K562 (cell line): ENCODE data around the gene P2RX3. TPM values are rescaled to one million over a fixed set of nuclear protein-coding genes. Genes with fewer than 3 reads are reported as not detected.

ENCODE experiments used
- ATAC-seq: fragments of 200-7000 bp; cut with Tn5 transposase; 3 replicates; pipeline ENCODE4 v1.9.1; 2020; ENCODE audit warnings: moderate library complexity
- BruUV-seq: library from RNA; stranded (reverse); fragments of 400-500 nt; replicated peaks from 2 replicates; lab custom pipeline; 2021; lab: Mats Ljungman, UMichigan
- CTCF ChIA-PET: fragments of 300-600 bp; formaldehyde crosslinking; extraction: SDS; loops from one replicate; lab custom pipeline; 2021; ENCODE audit warnings: low intra/inter-chr PET ratio; lab: Yijun Ruan, JAX
- POLR2A ChIA-PET: fragments of 300-600, 350-650 bp; sonication (Branson Sonifier 250); formaldehyde crosslinking; extraction: SDS; loops from one replicate; lab custom pipeline; 2021; ENCODE audit warnings: antibody characterized with exemption, inconsistent platforms; lab: Yijun Ruan, JAX
- DNase-seq, 4 experiments: peaks; one replicate each; pipeline versions ENCODE4 v3.0.0 to v3.0.0-alpha.2; 2011 to 2018; ENCODE audit warnings: low spot score in 3 of 4, mixed read lengths in 3 of 4; ENCODE audit errors: extremely low read depth in 1 of 4
- FAIRE-seq: peaks from 2 replicates; lab custom pipeline; 2011; peaks lifted over from hg19 to GRCh38; lab: Jason Lieb, UNC
- H2AFZ ChIP-seq: 2 replicates; pipeline ENCODE4 v1.6.0; 2011; ENCODE audit warnings: low read depth, low read length, control low read depth, inconsistent platforms
- H3K27ac ChIP-seq: fragments of 200-600 bp; 3 replicates; pipeline ENCODE4 v1.8.0; 2011; ENCODE audit warnings: low read depth, mild to moderate bottlenecking, control low read depth, inconsistent platforms, low read length, moderate library complexity, mixed read lengths; ENCODE audit errors: extremely low read depth
- H3K27me3 ChIP-seq, 2 experiments: fragments of 300-600 bp in 1 of 2; 2 replicates in 1 of 2; 3 replicates in 1 of 2; pipeline versions ENCODE4 v1.6.0 to v1.8.0; 2011; ENCODE audit warnings: inconsistent platforms in 2 of 2, low read length in 2 of 2, mild to moderate bottlenecking in 1 of 2, mixed read lengths in 1 of 2, moderate library complexity in 1 of 2; ENCODE audit not compliant: control insufficient read depth in 2 of 2, insufficient read depth in 2 of 2
- H3K36me3 ChIP-seq: fragments of 300-600 bp; 3 replicates; pipeline ENCODE4 v1.8.0; 2011; ENCODE audit warnings: mild to moderate bottlenecking, low read length, inconsistent platforms; ENCODE audit not compliant: control insufficient read depth, insufficient read depth
- H3K4me1 ChIP-seq, 2 experiments: fragments of 200-600 bp in 1 of 2; replicated peaks in 1 of 2; 2 replicates in 1 of 2; 3 replicates in 1 of 2; pipeline versions ENCODE4 v1.5.1 to v1.8.0; 2011; ENCODE audit warnings: inconsistent platforms in 2 of 2, low read length in 2 of 2, mild to moderate bottlenecking in 1 of 2, mixed read lengths in 1 of 2, moderate library complexity in 1 of 2; ENCODE audit not compliant: control insufficient read depth in 2 of 2, insufficient read depth in 2 of 2
- H3K4me2 ChIP-seq: 2 replicates; pipeline ENCODE4 v1.6.1; 2011; ENCODE audit warnings: low read length, control low read depth, inconsistent platforms, mixed read lengths; ENCODE audit not compliant: insufficient read depth
- H3K4me3 ChIP-seq: fragments of 200-600 bp; sonication (generic), shearing (Covaris generic); 2 replicates; pipeline ENCODE4 v1.5.1; 2016; ENCODE audit warnings: control low read depth, inconsistent platforms
- H3K79me2 ChIP-seq: fragments of 200-600 bp; 3 replicates; pipeline ENCODE4 v1.8.0; 2011; ENCODE audit warnings: low read length, inconsistent platforms; ENCODE audit not compliant: control insufficient read depth, insufficient read depth
- H3K9ac ChIP-seq, 2 experiments: 2 replicates each; pipeline versions ENCODE4 v1.6.0 to v1.6.1; 2011; ENCODE audit warnings: low read depth in 2 of 2, low read length in 2 of 2, control low read depth in 1 of 2, inconsistent platforms in 1 of 2, mild to moderate bottlenecking in 1 of 2, mixed read lengths in 1 of 2; ENCODE audit not compliant: insufficient read depth in 1 of 2
- H3K9me1 ChIP-seq: one replicate; pipeline ENCODE4 v1.6.0; 2011; ENCODE audit warnings: inconsistent platforms, mild to moderate bottlenecking, low read length, moderate library complexity; ENCODE audit not compliant: control insufficient read depth, insufficient read depth
- H3K9me3 ChIP-seq: replicated peaks from 2 replicates; pipeline ENCODE4 v1.5.1; 2011; ENCODE audit warnings: low read depth, low read length, inconsistent platforms; ENCODE audit not compliant: control insufficient read depth, insufficient read depth
- H4K20me1 ChIP-seq: replicated peaks from 2 replicates; pipeline ENCODE4 v1.6.1; 2011; ENCODE audit warnings: low read length, inconsistent platforms, mixed read lengths; ENCODE audit not compliant: control insufficient read depth, insufficient read depth
- DPF2 ChIP-seq: fragments of 450-650 bp; IDR thresholded peaks from 2 replicates; pipeline ENCODE4 v1.6.1; 2016
- ZBTB7A ChIP-seq: IDR thresholded peaks from 2 replicates; pipeline ENCODE4 v1.6.1; 2011; ENCODE audit warnings: low read depth, mild to moderate bottlenecking, low read length, moderate library complexity, borderline replicate concordance; ENCODE audit not compliant: control insufficient read depth
- ZKSCAN1 ChIP-seq: fragments of 150-350 bp; IDR thresholded peaks from 2 replicates; pipeline ENCODE4 v1.6.1; 2016; ENCODE audit warnings: low read depth, low read length
- WGBS: fragments of 100-300 bp; shearing (Covaris generic); methylation state at CpG from one replicate; pipeline ENCODE4 v1.1.6; 2016; ENCODE audit warnings: low coverage, mixed read lengths; ENCODE audit not compliant: insufficient coverage; ENCODE audit errors: missing lambda C conversion rate; 5-methylcytosine and 5-hydroxymethylcytosine counted together
- in situ Hi-C: fragments of 300-500 bp; cut with MboI; formaldehyde crosslinking; loops from 4 replicates; pipeline ENCODE4 v1.15.0; 2018; ENCODE audit warnings: inconsistent platforms, mixed read lengths
- intact Hi-C: fragments of 100-400 bp; cut with micrococcal nuclease; formaldehyde crosslinking; loops from 2 replicates; pipeline ENCODE4 v1.14.2; 2022
- polyA plus RNA-seq, 8 experiments: library from polyadenylated mRNA; depleted of rRNA in 4 of 8; stranded (reverse) in 5 of 8; unstranded in 3 of 8; fragments of >200 nt; fragmentation: Nextera tagmentation in 2 of 8; fragmentation: Illumina TruSeq in 1 of 8; extraction: Ambion mirVana in 2 of 8; extraction: Trizol in 1 of 8; gene quantifications; 2 replicates each; pipeline versions ENCODE4 v1.2.1 to v1.2.3, GENCODE V29; 2011 to 2014; ENCODE audit warnings: inconsistent platforms in 1 of 8, missing spikeins in 1 of 8
- total RNA-seq, 7 experiments: library from RNA; depleted of rRNA in 6 of 7; stranded (reverse); fragments of >200 nt in 6 of 7; fragmentation: Illumina TruSeq in 2 of 7; extraction: Trizol in 2 of 7; gene quantifications; 2 replicates each; pipeline versions ENCODE4 v1.2.1 to v1.2.3, GENCODE V29; 2011 to 2021; ENCODE audit warnings: low replicate concordance in 1 of 7
- TF ChIP-seq, protein P1 (sequence below): fragments of 450-650 bp; formaldehyde crosslinking; IDR thresholded peaks from 2 replicates; pipeline ENCODE4 v1.4.0; 2022; ENCODE audit warnings: missing genetic modification characterization
- TF ChIP-seq, protein P2 (sequence below): fragments of 200-800 bp; sonication (Bioruptor generic); IDR thresholded peaks from 2 replicates; pipeline ENCODE4 v1.6.1; 2017; ENCODE audit warnings: missing genetic modification characterization, missing compliant biosample characterization
- TF ChIP-seq, protein P3 (sequence below): sonication (generic); formaldehyde crosslinking; IDR thresholded peaks from 2 replicates; pipeline ENCODE4 v1.8.0; 2022; ENCODE audit warnings: missing genetic modification reagents, mild to moderate bottlenecking, moderate library complexity, borderline replicate concordance

The P2RX3 gene
- total and polyA plus RNA-seq, 9 of the 15 experiments (the other 6 are each of a cell fraction or from before 2014, with no cell fraction given): not detected

DNA sequence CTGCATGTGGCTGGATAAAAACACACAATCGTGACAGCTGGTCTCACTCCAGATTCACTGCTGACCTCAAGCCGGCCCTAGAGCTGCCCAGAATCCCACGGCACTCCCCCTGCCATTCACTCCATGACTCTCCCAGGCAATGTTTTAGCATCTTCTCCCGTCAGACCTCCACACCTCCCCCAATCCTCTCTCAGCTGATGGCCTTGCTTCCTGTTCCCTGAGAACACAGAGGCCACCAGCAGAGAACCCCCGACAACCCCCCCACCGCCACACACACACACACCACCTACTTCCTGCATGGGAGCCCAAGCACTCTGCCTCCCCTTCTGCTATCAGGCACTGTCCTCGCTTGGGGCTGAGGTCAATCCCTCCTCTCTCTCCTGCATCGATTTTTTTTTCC, 22.7 kb upstream of the P2RX3 start:
- Histone ChIP-seq H4K20me1 (peaks cover 14% of the 10 kb centered on the region), H3K79me2 (peaks cover 9% of the 10 kb centered on the region; the same call in 2 of the 3 replicates), H3K9me1 (peaks cover 6% of the 10 kb centered on the region), H3K9ac (peak overlapping the region in 1 of 2 experiments; percentile 49; a peak in 1 of 4 replicates), H3K27me3 (no peaks in the 10 kb centered on the region), H3K4me3 (no peak overlapping the region), H3K4me1 (peaks cover 25 to 45% of the 10 kb centered on the region in 2 experiments), H2AFZ (no peak overlapping the region), H3K36me3 (peaks cover 88% of the 10 kb centered on the region), H3K27ac (no peak overlapping the region), H3K9me3 (no peaks in the 10 kb centered on the region), H3K4me2 (no peak overlapping the region)
- TF ChIP-seq, protein P1, sequence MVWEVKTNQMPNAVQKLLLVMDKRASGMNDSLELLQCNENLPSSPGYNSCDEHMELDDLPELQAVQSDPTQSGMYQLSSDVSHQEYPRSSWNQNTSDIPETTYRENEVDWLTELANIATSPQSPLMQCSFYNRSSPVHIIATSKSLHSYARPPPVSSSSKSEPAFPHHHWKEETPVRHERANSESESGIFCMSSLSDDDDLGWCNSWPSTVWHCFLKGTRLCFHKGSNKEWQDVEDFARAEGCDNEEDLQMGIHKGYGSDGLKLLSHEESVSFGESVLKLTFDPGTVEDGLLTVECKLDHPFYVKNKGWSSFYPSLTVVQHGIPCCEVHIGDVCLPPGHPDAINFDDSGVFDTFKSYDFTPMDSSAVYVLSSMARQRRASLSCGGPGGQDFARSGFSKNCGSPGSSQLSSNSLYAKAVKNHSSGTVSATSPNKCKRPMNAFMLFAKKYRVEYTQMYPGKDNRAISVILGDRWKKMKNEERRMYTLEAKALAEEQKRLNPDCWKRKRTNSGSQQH: peak; percentile 23; the same call in 1 of the 2 replicates
- TF ChIP-seq DPF2 (peak; percentile 21; the same call in 1 of the 2 replicates), ZBTB7A (0 out of 2 replicates have a peak, but pooled peaks have one; percentile 30), ZKSCAN1 (no peak)
- TF ChIP-seq, protein P2, sequence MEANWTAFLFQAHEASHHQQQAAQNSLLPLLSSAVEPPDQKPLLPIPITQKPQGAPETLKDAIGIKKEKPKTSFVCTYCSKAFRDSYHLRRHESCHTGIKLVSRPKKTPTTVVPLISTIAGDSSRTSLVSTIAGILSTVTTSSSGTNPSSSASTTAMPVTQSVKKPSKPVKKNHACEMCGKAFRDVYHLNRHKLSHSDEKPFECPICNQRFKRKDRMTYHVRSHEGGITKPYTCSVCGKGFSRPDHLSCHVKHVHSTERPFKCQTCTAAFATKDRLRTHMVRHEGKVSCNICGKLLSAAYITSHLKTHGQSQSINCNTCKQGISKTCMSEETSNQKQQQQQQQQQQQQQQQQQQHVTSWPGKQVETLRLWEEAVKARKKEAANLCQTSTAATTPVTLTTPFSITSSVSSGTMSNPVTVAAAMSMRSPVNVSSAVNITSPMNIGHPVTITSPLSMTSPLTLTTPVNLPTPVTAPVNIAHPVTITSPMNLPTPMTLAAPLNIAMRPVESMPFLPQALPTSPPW (CRISPR knock-in tag): peak; percentile 43; the same call in 1 of the 2 replicates
- TF ChIP-seq, protein P3, sequence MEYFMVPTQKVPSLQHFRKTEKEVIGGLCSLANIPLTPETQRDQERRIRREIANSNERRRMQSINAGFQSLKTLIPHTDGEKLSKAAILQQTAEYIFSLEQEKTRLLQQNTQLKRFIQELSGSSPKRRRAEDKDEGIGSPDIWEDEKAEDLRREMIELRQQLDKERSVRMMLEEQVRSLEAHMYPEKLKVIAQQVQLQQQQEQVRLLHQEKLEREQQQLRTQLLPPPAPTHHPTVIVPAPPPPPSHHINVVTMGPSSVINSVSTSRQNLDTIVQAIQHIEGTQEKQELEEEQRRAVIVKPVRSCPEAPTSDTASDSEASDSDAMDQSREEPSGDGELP (CRISPR knock-in tag): peak; percentile 36; the same call in 1 of the 2 replicates
- FAIRE-seq: no peak
- intact Hi-C loops (no loop called here), in situ Hi-C loops (no loop called here)
- ChIA-PET CTCF (no interaction called here), POLR2A (interaction anchor here (0.5 to 1.3 kb wide), 8 partner anchors 8 to 1190 kb away, joined by 3 to 5 read pairs (median 3); no protein-coding TSS in a partner anchor)
- no TSS peak for BruUV-seq
- peak in 3 of 4 experiments; percentile 40 to 52 (median 45) for DNase-seq
- no peak for ATAC-seq
- WGBS: 24% methylated on average over 6 of the region's 8 CpGs
